H1 (cell line): Measurements from ENCODE around the gene RNU7-1. TPM values are rescaled to one million over a fixed set of nuclear protein-coding genes. Genes with fewer than 3 reads are reported as not detected.

Experiments used
- CTCF ChIA-PET: fragments of 300-600 bp; sonication (Branson Sonifier 250); formaldehyde crosslinking; loops from one replicate; lab custom pipeline; 2021; ENCODE audit not compliant: partially characterized antibody; lab: Charles Lee
- POLR2A ChIA-PET: fragments of 300-600 bp; sonication (Branson Sonifier 250); formaldehyde crosslinking; loops from one replicate; lab custom pipeline; 2021; ENCODE audit warnings: inconsistent platforms; ENCODE audit not compliant: partially characterized antibody; lab: Charles Lee
- DNase-seq, 2 experiments: peaks; one replicate each; pipeline versions ENCODE4 v3.0.0 to v3.0.0-alpha.2; 2010 to 2022; ENCODE audit warnings: low spot score in 2 of 2, low read depth in 1 of 2, mixed read lengths in 1 of 2
- FAIRE-seq: peaks from 2 replicates; lab custom pipeline; 2011; peaks lifted over from hg19 to GRCh38; lab: Jason Lieb, UNC
- H2AFZ ChIP-seq: 2 replicates; pipeline ENCODE4 v1.8.1; 2012; ENCODE audit warnings: low read length, inconsistent platforms
- H2AK5ac ChIP-seq: 2 replicates; pipeline ENCODE4 v1.6.1; 2013; ENCODE audit warnings: low read depth, low read length
- H2BK120ac ChIP-seq: replicated peaks from 2 replicates; pipeline ENCODE3; 2013; ENCODE audit warnings: low read depth, low read length, inconsistent platforms
- H2BK12ac ChIP-seq: 2 replicates; pipeline ENCODE4 v1.6.1; 2013; ENCODE audit warnings: low read depth, low read length
- H2BK15ac ChIP-seq: 2 replicates; pipeline ENCODE4 v1.6.1; 2013; ENCODE audit warnings: low read length
- H2BK20ac ChIP-seq: 2 replicates; pipeline ENCODE4 v1.6.1; 2013; ENCODE audit warnings: low read length
- H2BK5ac ChIP-seq: 2 replicates; pipeline ENCODE4 v1.6.1; 2013; ENCODE audit warnings: low read depth, low read length
- H3K14ac ChIP-seq: 2 replicates; pipeline ENCODE4 v1.6.1; 2013; ENCODE audit warnings: inconsistent platforms; ENCODE audit not compliant: insufficient read length
- H3K18ac ChIP-seq: 2 replicates; pipeline ENCODE4 v1.6.1; 2013; ENCODE audit warnings: low read length; ENCODE audit errors: extremely low read depth
- H3K23ac ChIP-seq: 2 replicates; pipeline ENCODE4 v1.6.1; 2013; ENCODE audit warnings: inconsistent platforms; ENCODE audit not compliant: insufficient read length
- H3K23me2 ChIP-seq: 2 replicates; pipeline ENCODE4 v1.6.1; 2013; ENCODE audit warnings: low read depth, low read length
- H3K27ac ChIP-seq: 2 replicates; pipeline ENCODE4 v1.6.1; 2011; ENCODE audit warnings: low read depth, low read length, inconsistent platforms
- H3K27me3 ChIP-seq, 4 experiments: replicated peaks in 1 of 4; 1 replicate in 1 of 4; 2 replicates in 3 of 4; pipeline versions ENCODE4 v1.6.1 to v1.8.1; 2011 to 2013; ENCODE audit warnings: low read length in 3 of 4, mild to moderate bottlenecking in 3 of 4, inconsistent platforms in 2 of 4, mixed read lengths in 2 of 4, moderate library complexity in 1 of 4; ENCODE audit not compliant: control insufficient read depth in 3 of 4, insufficient read depth in 3 of 4; ENCODE audit errors: extremely low read depth in 1 of 4
- H3K36me3 ChIP-seq, 4 experiments: 2 replicates each; pipeline versions ENCODE4 v1.6.1 to v1.8.1; 2011 to 2013; ENCODE audit warnings: mild to moderate bottlenecking in 4 of 4, low read length in 3 of 4, moderate library complexity in 2 of 4, control low read depth in 1 of 4, inconsistent platforms in 1 of 4; ENCODE audit not compliant: insufficient read depth in 4 of 4, control insufficient read depth in 2 of 4
- H3K4ac ChIP-seq: replicated peaks from 2 replicates; pipeline ENCODE3; 2013; ENCODE audit warnings: low read length, low read depth, mixed read lengths, inconsistent platforms; ENCODE audit not compliant: insufficient read length
- H3K4me1 ChIP-seq, 4 experiments: replicated peaks in 1 of 4; 1 replicate in 1 of 4; 2 replicates in 3 of 4; pipeline versions ENCODE4 v1.6.1 to v1.8.1; 2011 to 2013; ENCODE audit warnings: low read length in 3 of 4, inconsistent platforms in 2 of 4, mixed read lengths in 1 of 4; ENCODE audit not compliant: insufficient read depth in 4 of 4, control insufficient read depth in 3 of 4
- H3K4me2 ChIP-seq, 2 experiments: 2 replicates each; pipeline versions ENCODE4 v1.6.1 to v1.8.1; 2011 to 2013; ENCODE audit warnings: low read depth in 2 of 2, low read length in 2 of 2, control low read depth in 1 of 2, inconsistent platforms in 1 of 2, mild to moderate bottlenecking in 1 of 2; ENCODE audit not compliant: insufficient read depth in 1 of 2
- H3K4me3 ChIP-seq, 4 experiments: fragments of 200-600, 300-600 bp in 1 of 4; sonication (generic), shearing (Covaris generic), sonication (Bioruptor Twin) in 1 of 4; 2 replicates each; pipeline versions ENCODE4 v1.5.1 to v1.8.1; 2011 to 2016; ENCODE audit warnings: low read length in 4 of 4, low read depth in 3 of 4, control low read depth in 2 of 4, inconsistent platforms in 2 of 4, mild to moderate bottlenecking in 2 of 4, mixed read lengths in 1 of 4, moderate library complexity in 1 of 4; ENCODE audit not compliant: insufficient read depth in 2 of 4; ENCODE audit errors: extremely low read depth in 1 of 4
- H3K56ac ChIP-seq: replicated peaks from 2 replicates; pipeline ENCODE3; 2013; ENCODE audit warnings: low read depth, mild to moderate bottlenecking, mixed read lengths, low read length, inconsistent platforms; ENCODE audit not compliant: insufficient read length
- H3K79me1 ChIP-seq: 2 replicates; pipeline ENCODE4 v1.6.1; 2013; ENCODE audit warnings: low read depth, low read length, control low read depth
- H3K79me2 ChIP-seq, 2 experiments: 2 replicates each; pipeline versions ENCODE4 v1.6.1 to v1.8.1; 2012 to 2013; ENCODE audit warnings: low read length in 2 of 2, mild to moderate bottlenecking in 2 of 2, inconsistent platforms in 1 of 2; ENCODE audit not compliant: insufficient read depth in 2 of 2, control insufficient read depth in 1 of 2
- H3K9ac ChIP-seq, 4 experiments: replicated peaks in 1 of 4; 1 replicate in 1 of 4; 2 replicates in 3 of 4; pipeline versions ENCODE4 v1.6.1 to v1.8.1; 2011 to 2013; ENCODE audit warnings: low read depth in 3 of 4, low read length in 3 of 4, control low read depth in 2 of 4, mild to moderate bottlenecking in 2 of 4, moderate library complexity in 2 of 4, inconsistent platforms in 1 of 4; ENCODE audit errors: extremely low read depth in 1 of 4
- H3K9me3 ChIP-seq, 2 experiments: 2 replicates each; pipeline versions ENCODE4 v1.6.1 to v1.8.1; 2012 to 2013; ENCODE audit warnings: mild to moderate bottlenecking in 2 of 2, moderate library complexity in 2 of 2, control low read depth in 1 of 2, inconsistent platforms in 1 of 2, low read depth in 1 of 2, low read length in 1 of 2, mixed read lengths in 1 of 2; ENCODE audit not compliant: insufficient read depth in 2 of 2
- H4K20me1 ChIP-seq, 2 experiments: replicated peaks in 1 of 2; 2 replicates each; pipeline versions ENCODE3 to v1.8.1; 2011 to 2013; ENCODE audit warnings: inconsistent platforms in 2 of 2, low read length in 2 of 2, mild to moderate bottlenecking in 1 of 2; ENCODE audit not compliant: insufficient read depth in 2 of 2, control insufficient read depth in 1 of 2
- H4K5ac ChIP-seq: 2 replicates; pipeline ENCODE4 v1.6.1; 2013; ENCODE audit warnings: low read length, low read depth, mixed read lengths, inconsistent platforms; ENCODE audit not compliant: insufficient read length
- H4K8ac ChIP-seq: 2 replicates; pipeline ENCODE4 v1.8.0; 2013; ENCODE audit warnings: mild to moderate bottlenecking, moderate library complexity, low read length, inconsistent platforms; ENCODE audit not compliant: insufficient read depth; ENCODE audit errors: extremely low read depth
- H4K91ac ChIP-seq: replicated peaks from 2 replicates; pipeline ENCODE3; 2013; ENCODE audit warnings: low read length, mixed read lengths, inconsistent platforms; ENCODE audit not compliant: insufficient read length
- BACH1 ChIP-seq: IDR thresholded peaks from 2 replicates; pipeline ENCODE4 v1.6.1; 2012; ENCODE audit warnings: low read length, improper control_type of control experiment
- BCL11A ChIP-seq, 2 experiments: IDR thresholded peaks; one replicate each; pipeline ENCODE4 v1.6.1; 2011; ENCODE audit warnings: low read depth in 2 of 2, low read length in 2 of 2, mild to moderate bottlenecking in 2 of 2
- CTBP2 ChIP-seq: IDR thresholded peaks from 2 replicates; pipeline ENCODE4 v1.7.0; 2011; ENCODE audit warnings: borderline replicate concordance, mild to moderate bottlenecking, moderate library complexity, mixed read lengths, low read length; ENCODE audit not compliant: insufficient read depth, insufficient read length
- RFX5 ChIP-seq: IDR thresholded peaks from 2 replicates; pipeline ENCODE4 v1.6.1; 2011; ENCODE audit warnings: low read depth, low read length, improper control_type of control experiment, borderline replicate concordance
- RXRA ChIP-seq: IDR thresholded peaks from 2 replicates; pipeline ENCODE4 v1.6.1; 2011; ENCODE audit warnings: low read depth, mild to moderate bottlenecking, low read length, moderate library complexity; ENCODE audit not compliant: insufficient read depth
- SAP30 ChIP-seq: fragments of 300-600 bp; sonication (generic); IDR thresholded peaks from 2 replicates; pipeline ENCODE4 v1.7.1; 2012; ENCODE audit warnings: low read length, moderate library complexity, mild to moderate bottlenecking, inconsistent platforms; ENCODE audit not compliant: insufficient read depth, insufficient replicate concordance
- WGBS, 2 experiments: shearing (Covaris generic) in 1 of 2; methylation state at CpG; one replicate each; pipeline versions ENCODE4 v1.1.6 to v1.1.7; 2013 to 2015; ENCODE audit warnings: low lambda C conversion rate in 2 of 2, mixed read lengths in 2 of 2, inconsistent platforms in 1 of 2, low coverage in 1 of 2, missing lambda C conversion rate in 1 of 2; ENCODE audit not compliant: insufficient replicate concordance in 2 of 2, insufficient coverage in 1 of 2, insufficient read length in 1 of 2; ENCODE audit errors: extremely low coverage in 1 of 2, missing lambda C conversion rate in 1 of 2; 5-methylcytosine and 5-hydroxymethylcytosine counted together
- polyA plus RNA-seq, 7 experiments: library from polyadenylated mRNA; depleted of rRNA in 3 of 7; stranded (reverse) in 5 of 7; unstranded in 2 of 7; fragments of >200 nt in 5 of 7; fragments of 200-250 nt in 2 of 7; gene quantifications; 1 replicate in 5 of 7; 2 replicates in 1 of 7; 4 replicates in 1 of 7; pipeline versions ENCODE4 v1.2.1 to v1.2.3, GENCODE V29; 2011 to 2013; ENCODE audit warnings: missing spikeins in 2 of 7, mixed read lengths in 2 of 7
- total RNA-seq: library from RNA; stranded (reverse); fragmentation: NEBNext Ultra II Directional; extraction: Animal tissue kit (Norgen Biotek cat#: 25700); gene quantifications from 2 replicates; pipeline ENCODE4 v1.2.1, GENCODE V29; 2021

Gene RNU7-1
- total and polyA plus RNA-seq, 2 of the 8 experiments (the other 6 are each of a cell fraction or from before 2014, with no cell fraction given) = not detected

- ChIA-PET CTCF (interaction anchor here (0.9 to 10.0 kb wide), 23 partner anchors 7 to 370 kb away, joined by 3 to 253 read pairs (median 5); partner anchors contain the start of genes C12orf57, ENO2, LPAR5 and LRRC23), POLR2A (interaction anchor here (1.0 to 44.0 kb wide), 8 partner anchors 13 to 453 kb away, joined by 3 to 1596 read pairs (median 124); partner anchors contain the start of genes C12orf57, EMG1, ENO2 and LRRC23)
- Histone ChIP-seq H3K4me1 (peaks cover 12 to 24% (median 16%) of the 10 kb centered on the region in 4 experiments), H3K9ac (peak overlapping the region in 1 of 4 experiments; percentile 6; a peak in 1 of 7 replicates), H4K91ac (no peak overlapping the region), H3K56ac (no peak overlapping the region), H3K18ac (no peak overlapping the region), H3K9me3 (no peaks in the 10 kb centered on the region), H2AK5ac (no peak overlapping the region), H3K23me2 (peaks cover 17% of the 10 kb centered on the region), H3K23ac (no peak overlapping the region), H2BK120ac (no peak overlapping the region), H3K79me2 (no peaks in the 10 kb centered on the region), H2BK20ac (no peak overlapping the region), H3K27me3 (no peaks in the 10 kb centered on the region), H3K36me3 (peaks cover 19 to 50% (median 33%) of the 10 kb centered on the region in 4 experiments), H3K4ac (no peak overlapping the region), H2BK15ac (no peak overlapping the region), H3K27ac (no peak overlapping the region), H4K8ac (no peak overlapping the region), H3K79me1 (no peaks in the 10 kb centered on the region; the same call in 1 of the 2 replicates), H3K4me2 (no peak overlapping the region; a peak in 1 of 4 replicates), H4K20me1 (peaks cover 0 to 4% of the 10 kb centered on the region in 2 experiments), H2AFZ (no peak overlapping the region), H2BK5ac (no peak overlapping the region), H4K5ac (no peak overlapping the region), H2BK12ac (no peak overlapping the region), H3K14ac (no peak overlapping the region), H3K4me3 (no peak overlapping the region)
- TF ChIP-seq BCL11A (IDR thresholded peaks at IDR 0.05; ENCODE audit: low read depth in 2 of 2, low read length in 2 of 2) (no peak), RXRA (no peak), BACH1 (no peak), CTBP2 (no peak), SAP30 (no peak), RFX5 (no peak)
- no peak for DNase-seq
- FAIRE-seq = no peak
- WGBS, 2 experiments = 91% methylated on average over 10 of the region's 10 CpGs; no CpG with 5 or more reads in 1 of the 2 experiments
Observed at GRCh38 chr12:6923003-6923732, 20.4 kb upstream of the RNU7-1 start.
